ENCODE results near the gene TELO2.

TELO2 gene

GRCh38 chr16:1557576-1557975 is 64.4 kb downstream of the TELO2 start:
- H3K4me3 ChIP-seq (ENCODE audit: low read depth, low read length), result no peak overlapping the region
- no peak for TF ChIP-seq CTCF (IDR thresholded peaks at IDR 0.05; ENCODE audit: borderline replicate concordance, insufficient read depth, low read depth, low read length)

- TF ChIP-seq CTCF (IDR thresholded peaks at IDR 0.05; ENCODE audit: borderline replicate concordance, insufficient read depth, low read depth, low read length), result no peak
- H3K4me3 ChIP-seq (ENCODE audit: low read depth, low read length), result no peak overlapping the region
Observed at GRCh38 chr16:1559446-1559975, 66.4 kb downstream of the TELO2 start.

Data from GM12875 (cell line).